Ascending aorta (tissue), 2 donors: ENCODE measurements around the gene UBE2F. TPM values are rescaled to one million over a fixed set of nuclear protein-coding genes. Genes with fewer than 3 reads are reported as not detected.

ENCODE experiments used
- DNase-seq, 2 donors: peaks; one replicate each; pipeline ENCODE4 v3.0.0-alpha.2; 2019; ENCODE audit warnings: low spot score in 2 of 2
- H3K27ac ChIP-seq, 2 donors: fragments of 200-600 bp; sonication (generic); one replicate each; pipeline ENCODE4 v1.5.1; 2016 to 2017; ENCODE audit warnings: mild to moderate bottlenecking in 1 of 2
- H3K27me3 ChIP-seq: fragments of 200-600 bp; sonication (generic); one replicate; pipeline ENCODE4 v1.5.1; 2017
- H3K36me3 ChIP-seq, 2 donors: fragments of 200-600 bp; sonication (generic); one replicate each; pipeline ENCODE4 v1.5.1; 2016
- H3K4me1 ChIP-seq, 2 donors: fragments of 200-600 bp; sonication (generic); one replicate each; pipeline ENCODE4 v1.5.1; 2016 to 2017; ENCODE audit warnings: mild to moderate bottlenecking in 1 of 2
- H3K4me3 ChIP-seq, 2 donors: fragments of 200-600 bp; sonication (generic); one replicate each; pipeline ENCODE4 v1.5.1; 2016 to 2017; ENCODE audit warnings: mild to moderate bottlenecking in 1 of 2
- H3K9me3 ChIP-seq, 2 donors: fragments of 200-600 bp; sonication (generic); one replicate each; pipeline ENCODE4 v1.5.1; 2016
- CTCF ChIP-seq, 3 experiments: fragments of 200-600 bp in 2 of 3; fragments of 450-650 bp in 1 of 3; sonication (generic) in 2 of 3; IDR thresholded peaks; one replicate each; pipeline ENCODE4 v1.5.1; 2016 to 2019; ENCODE audit warnings: antibody characterized with exemption in 3 of 3, mild to moderate bottlenecking in 1 of 3, moderate library complexity in 1 of 3
- intact Hi-C: fragments of 100-400 bp; cut with DNase I; formaldehyde crosslinking; loops from one replicate; pipeline ENCODE4 v1.15.1; 2023
- total RNA-seq: library from RNA; depleted of rRNA; stranded (reverse); fragments of >200 nt; gene quantifications from one replicate; pipeline ENCODE4 v1.1.0, GENCODE V29; 2016

UBE2F gene
- total RNA-seq, 1 donor from 2014 or later: 50.7 TPM

DNA sequence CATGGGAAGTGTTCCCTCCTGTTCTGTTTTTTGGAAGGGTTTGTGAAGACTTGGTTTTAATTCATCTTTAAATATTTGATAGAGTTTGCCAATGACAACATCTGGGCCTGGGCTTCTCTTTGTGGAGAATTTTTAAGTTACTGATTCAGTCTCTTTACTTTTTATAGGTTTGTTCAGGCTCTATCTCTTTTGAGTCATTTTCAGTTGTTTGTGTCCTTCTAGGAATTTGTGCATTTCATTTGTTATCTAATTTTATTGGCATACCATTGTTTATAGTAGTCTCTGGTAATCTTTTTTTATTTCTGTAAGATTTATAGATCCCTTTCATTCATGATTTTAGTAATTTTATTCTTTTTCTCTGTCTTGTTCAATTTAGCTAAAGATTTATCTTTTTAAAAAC lies 108.6 kb downstream of the UBE2F start:
- DNase-seq: no peak
- H3K27me3 ChIP-seq: no peaks in the 10 kb centered on the region
- no peak overlapping the region for H3K4me3 ChIP-seq
- no peak for TF ChIP-seq CTCF (IDR thresholded peaks at IDR 0.05)
- no peaks in the 10 kb centered on the region for H3K4me1 ChIP-seq
- no peak overlapping the region for H3K27ac ChIP-seq
- H3K9me3 ChIP-seq: no peaks in the 10 kb centered on the region
- peaks cover 3 to 12% of the 10 kb centered on the region in 2 donors for H3K36me3 ChIP-seq
- intact Hi-C loops: no loop called here

GRCh38 chr2:238077292-238077691 lies 110.5 kb downstream of the UBE2F start:
- H3K4me1 ChIP-seq: no peaks in the 10 kb centered on the region
- intact Hi-C loops: no loop called here
- H3K27ac ChIP-seq: no peak overlapping the region
- no peaks in the 10 kb centered on the region for H3K9me3 ChIP-seq
- H3K27me3 ChIP-seq: no peaks in the 10 kb centered on the region
- no peak for TF ChIP-seq CTCF (IDR thresholded peaks at IDR 0.05)
- DNase-seq: no peak
- H3K4me3 ChIP-seq: no peak overlapping the region
- peaks cover 6 to 11% of the 10 kb centered on the region in 2 donors for H3K36me3 ChIP-seq

DNA sequence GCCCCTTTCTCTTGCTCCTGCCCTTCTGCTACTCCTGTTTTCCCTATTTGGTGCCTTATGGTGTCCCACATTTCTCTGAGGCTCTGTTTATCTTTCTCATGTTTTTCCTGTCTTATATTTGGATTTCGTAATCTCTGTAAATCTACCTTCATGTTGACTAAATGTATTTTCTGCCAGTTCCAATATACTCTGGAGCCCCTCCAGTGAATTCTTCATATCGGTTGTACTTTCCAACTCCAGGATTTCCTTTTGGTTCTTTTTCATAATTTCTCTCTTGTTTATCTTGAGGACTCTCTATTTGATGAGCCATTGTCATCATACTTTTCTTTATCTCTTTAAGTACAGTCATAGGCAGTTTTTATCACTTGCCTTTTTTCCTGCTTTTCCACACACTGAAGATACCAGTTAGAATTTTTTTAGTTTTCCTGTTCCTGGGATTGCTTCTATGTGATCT lies 113.1 kb downstream of the UBE2F start:
- no peaks in the 10 kb centered on the region for H3K4me1 ChIP-seq
- H3K27me3 ChIP-seq: no peaks in the 10 kb centered on the region
- no peak overlapping the region for H3K4me3 ChIP-seq
- no peaks in the 10 kb centered on the region for H3K9me3 ChIP-seq
- intact Hi-C loops: no loop called here
- no peak overlapping the region for H3K27ac ChIP-seq
- TF ChIP-seq CTCF (IDR thresholded peaks at IDR 0.05): no peak
- no peak for DNase-seq
- H3K36me3 ChIP-seq: peaks cover 24 to 34% of the 10 kb centered on the region in 2 donors

GRCh38 chr2:238080518-238080917 lies 113.7 kb downstream of the UBE2F start:
- H3K4me1 ChIP-seq: no peaks in the 10 kb centered on the region
- peaks cover 24 to 38% of the 10 kb centered on the region in 2 donors for H3K36me3 ChIP-seq
- TF ChIP-seq CTCF (IDR thresholded peaks at IDR 0.05): no peak
- intact Hi-C loops: no loop called here
- H3K4me3 ChIP-seq: no peak overlapping the region
- peak in 1 of 2 donors; percentile 48 for DNase-seq
- H3K9me3 ChIP-seq: no peaks in the 10 kb centered on the region
- no peaks in the 10 kb centered on the region for H3K27me3 ChIP-seq
- H3K27ac ChIP-seq: no peak overlapping the region

DNA sequence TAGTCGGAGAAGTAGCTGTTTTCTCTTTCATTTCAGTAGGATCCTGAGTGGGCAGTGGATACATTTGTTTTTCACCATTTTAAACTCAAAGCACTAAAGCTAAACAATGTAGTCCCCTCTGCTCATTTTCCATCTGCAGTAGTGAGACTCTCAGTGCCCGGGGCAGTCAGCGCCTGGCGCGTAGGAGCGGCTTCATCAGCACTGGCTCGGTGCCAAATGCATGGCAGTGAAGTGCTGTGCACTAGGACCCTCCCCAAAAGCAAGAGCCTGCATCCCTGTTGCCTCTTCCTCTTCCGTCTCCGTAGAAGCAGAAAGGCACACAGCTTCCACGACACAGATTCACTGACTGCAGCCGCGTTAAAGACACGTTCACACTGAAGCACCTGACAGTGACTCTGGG lies 114.3 kb downstream of the UBE2F start:
- Histone ChIP-seq H3K36me3 (peaks cover 24 to 38% of the 10 kb centered on the region in 2 donors), H3K27ac (no peak overlapping the region), H3K9me3 (no peaks in the 10 kb centered on the region), H3K4me1 (no peaks in the 10 kb centered on the region), H3K4me3 (no peak overlapping the region), H3K27me3 (no peaks in the 10 kb centered on the region)
- DNase-seq: peak in 1 of 2 donors; percentile 43
- no peak for TF ChIP-seq CTCF (IDR thresholded peaks at IDR 0.05)
- intact Hi-C loops: no loop called here

- no peak for DNase-seq
- intact Hi-C loops: no loop called here
These were observed 114.7 kb downstream of the UBE2F start for GRCh38 chr2:238081561-238081960.

More at GRCh38 chr2:238081561-238081960, 114.7 kb downstream of the UBE2F start:
- TF ChIP-seq CTCF (IDR thresholded peaks at IDR 0.05): no peak
- H3K4me3 ChIP-seq: no peak overlapping the region
- no peaks in the 10 kb centered on the region for H3K9me3 ChIP-seq
- no peaks in the 10 kb centered on the region for H3K27me3 ChIP-seq
- H3K27ac ChIP-seq: no peak overlapping the region
- peaks cover 24 to 38% of the 10 kb centered on the region in 2 donors for H3K36me3 ChIP-seq
- no peaks in the 10 kb centered on the region for H3K4me1 ChIP-seq
